Measurements from ENCODE around the gene NPVF.

GRCh38 chr7:25223206-25223605 is 5.1 kb downstream of the NPVF start:
- TF ChIP-seq EZH2 (IDR thresholded peaks at IDR 0.05; ENCODE audit: insufficient read depth, poor library complexity, severe bottlenecking) (no peak), EZH2phosphoT487 (IDR thresholded peaks at IDR 0.05; ENCODE audit: insufficient read depth, low read depth) (no peak)
